ENCODE measurements around the gene C19orf44.

DNA sequence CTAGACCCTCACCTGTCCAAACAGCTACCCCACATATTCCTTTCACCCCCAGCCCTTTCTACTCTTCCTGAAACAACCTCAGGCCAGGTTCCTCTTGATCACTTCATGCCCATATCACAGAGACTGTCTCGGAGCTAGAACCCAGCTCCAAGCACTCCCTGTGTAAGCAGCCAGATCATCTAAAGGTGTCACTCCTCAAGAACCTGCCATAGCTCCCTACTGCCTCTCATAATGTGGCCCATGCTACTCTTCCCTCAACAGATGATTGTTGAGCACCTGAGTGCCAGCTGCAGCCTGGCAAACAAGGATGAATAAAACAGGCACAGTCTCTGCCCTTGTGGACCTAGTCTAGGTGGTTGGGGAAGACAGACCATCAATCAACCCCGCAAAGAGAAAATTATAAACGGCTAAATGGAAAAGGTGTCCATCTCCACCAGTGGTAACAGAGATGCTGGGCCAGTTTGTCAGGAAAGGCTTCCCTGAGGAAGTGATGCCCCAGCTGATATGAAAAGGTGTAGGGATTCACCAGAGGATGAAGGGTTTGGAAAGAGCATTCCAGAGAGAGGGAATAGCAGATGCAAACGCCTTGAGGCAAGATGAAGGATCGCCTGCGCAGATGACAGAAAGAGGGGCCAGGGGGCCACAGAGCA is 32.7 kb upstream of the C19orf44 start:
- TF ChIP-seq, protein P1, sequence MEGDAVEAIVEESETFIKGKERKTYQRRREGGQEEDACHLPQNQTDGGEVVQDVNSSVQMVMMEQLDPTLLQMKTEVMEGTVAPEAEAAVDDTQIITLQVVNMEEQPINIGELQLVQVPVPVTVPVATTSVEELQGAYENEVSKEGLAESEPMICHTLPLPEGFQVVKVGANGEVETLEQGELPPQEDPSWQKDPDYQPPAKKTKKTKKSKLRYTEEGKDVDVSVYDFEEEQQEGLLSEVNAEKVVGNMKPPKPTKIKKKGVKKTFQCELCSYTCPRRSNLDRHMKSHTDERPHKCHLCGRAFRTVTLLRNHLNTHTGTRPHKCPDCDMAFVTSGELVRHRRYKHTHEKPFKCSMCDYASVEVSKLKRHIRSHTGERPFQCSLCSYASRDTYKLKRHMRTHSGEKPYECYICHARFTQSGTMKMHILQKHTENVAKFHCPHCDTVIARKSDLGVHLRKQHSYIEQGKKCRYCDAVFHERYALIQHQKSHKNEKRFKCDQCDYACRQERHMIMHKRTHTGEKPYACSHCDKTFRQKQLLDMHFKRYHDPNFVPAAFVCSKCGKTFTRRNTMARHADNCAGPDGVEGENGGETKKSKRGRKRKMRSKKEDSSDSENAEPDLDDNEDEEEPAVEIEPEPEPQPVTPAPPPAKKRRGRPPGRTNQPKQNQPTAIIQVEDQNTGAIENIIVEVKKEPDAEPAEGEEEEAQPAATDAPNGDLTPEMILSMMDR (IDR thresholded peaks at IDR 0.05): no peak
- TF ChIP-seq POLR2A (IDR thresholded peaks at IDR 0.05): no peak
